22Rv1 (cell line): ENCODE results near the gene ODAPH.

ENCODE experiments used
- CTCF ChIP-seq: fragments of 450-650 bp; IDR thresholded peaks from 2 replicates; pipeline ENCODE4 v1.5.1; 2017; ENCODE audit warnings: mild to moderate bottlenecking
- ZFX ChIP-seq: fragments of 450-650 bp; IDR thresholded peaks from 2 replicates; pipeline ENCODE4 v1.6.1; 2017; ENCODE audit warnings: antibody characterized with exemption, borderline replicate concordance

GRCh38 chr4:75561789-75562188 is 5.9 kb downstream of the ODAPH start:
- TF ChIP-seq CTCF (no peak), ZFX (no peak)
